ENCODE results near the gene OR52W1. TPM values are rescaled to one million over a fixed set of nuclear protein-coding genes. Genes with fewer than 3 reads are reported as not detected.

OR52W1 gene
- total and polyA plus RNA-seq, 4 donors, result not detected

- Histone ChIP-seq H3K27me3 (ENCODE audit: control insufficient read depth in 4 of 4, insufficient read depth in 4 of 4, low read length in 3 of 4) (no peaks in the 10 kb centered on the region), H3K9ac (ENCODE audit: low read depth in 1 of 2, low read length in 2 of 2) (no peak overlapping the region), H3K9me3 (ENCODE audit: control insufficient read depth in 4 of 4, low read length in 3 of 4) (no peaks in the 10 kb centered on the region), H3K4me1 (ENCODE audit: control insufficient read depth in 4 of 4, insufficient read depth in 4 of 4, low read length in 3 of 4) (no peaks in the 10 kb centered on the region), H3K4me3 (ENCODE audit: low read depth in 1 of 3, low read length in 3 of 3) (no peak overlapping the region), H3K36me3 (ENCODE audit: control insufficient read depth in 4 of 4, insufficient read depth in 3 of 4, low read depth in 1 of 4, low read length in 3 of 4) (peaks cover 14 to 93% (median 75%) of the 10 kb centered on the region in 4 donors), H3K27ac (ENCODE audit: low read depth in 1 of 2, low read length in 2 of 2) (no peak overlapping the region)
- DNase-seq (ENCODE audit: low spot score), result no peak
- TF ChIP-seq HNF4A (conservative IDR thresholded peaks at IDR 0.05) (no peak), RAD21 (IDR thresholded peaks at IDR 0.05) (no peak), REST (IDR thresholded peaks at IDR 0.05) (no peak), RXRA (IDR thresholded peaks at IDR 0.05) (no peak), NR2F2 (IDR thresholded peaks at IDR 0.05) (no peak), SP1 (IDR thresholded peaks at IDR 0.05) (no peak), JUND (IDR thresholded peaks at IDR 0.05) (no peak), MAX (IDR thresholded peaks at IDR 0.05) (no peak), ATF3 (IDR thresholded peaks at IDR 0.05) (no peak)
- WGBS, result 92% methylated on average over 19 of the region's 19 CpGs
Measured at GRCh38 chr11:6217722-6218121, 18.7 kb downstream of the OR52W1 start.

- Histone ChIP-seq H3K36me3 (ENCODE audit: control insufficient read depth in 4 of 4, insufficient read depth in 3 of 4, low read depth in 1 of 4, low read length in 3 of 4) (peaks cover 18 to 94% (median 71%) of the 10 kb centered on the region in 4 donors), H3K4me3 (ENCODE audit: low read depth in 1 of 3, low read length in 3 of 3) (no peak overlapping the region), H3K27ac (ENCODE audit: low read depth in 1 of 2, low read length in 2 of 2) (no peak overlapping the region), H3K4me1 (ENCODE audit: control insufficient read depth in 4 of 4, insufficient read depth in 4 of 4, low read length in 3 of 4) (no peaks in the 10 kb centered on the region), H3K9ac (ENCODE audit: low read depth in 1 of 2, low read length in 2 of 2) (no peak overlapping the region), H3K27me3 (ENCODE audit: control insufficient read depth in 4 of 4, insufficient read depth in 4 of 4, low read length in 3 of 4) (no peaks in the 10 kb centered on the region), H3K9me3 (ENCODE audit: control insufficient read depth in 4 of 4, low read length in 3 of 4) (no peaks in the 10 kb centered on the region)
- 70% methylated on average over 2 of the region's 2 CpGs for WGBS
- TF ChIP-seq ATF3 (IDR thresholded peaks at IDR 0.05), result no peak
- TF ChIP-seq GABPA (IDR thresholded peaks at IDR 0.05 in 1 of 2, conservative IDR thresholded peaks at IDR 0.05 in 1 of 2), result no peak
- no peak for TF ChIP-seq TAF1 (conservative IDR thresholded peaks at IDR 0.05)
- no peak for TF ChIP-seq MAX (IDR thresholded peaks at IDR 0.05)
- TF ChIP-seq HNF4G (IDR thresholded peaks at IDR 0.05), result no peak
- no peak for TF ChIP-seq RXRA (IDR thresholded peaks at IDR 0.05)
- no peak for TF ChIP-seq REST (IDR thresholded peaks at IDR 0.05)
- no peak for TF ChIP-seq JUND (IDR thresholded peaks at IDR 0.05)
- no peak for DNase-seq (ENCODE audit: low spot score)
Measured at GRCh38 chr11:6219359-6219758, 20.3 kb downstream of the OR52W1 start.

Measured in liver (tissue), 9 donors.